Right atrium auricular region (tissue), 2 donors: ENCODE measurements around the gene FKBP9. TPM values are rescaled to one million over a fixed set of nuclear protein-coding genes. Genes with fewer than 3 reads are reported as not detected.
"Not testable (repeated sequence)": the region's sequence is repeated elsewhere in the genome, so short reads cannot be mapped to it uniquely, and the experiment has no call there.

Source experiments
- DNase-seq: peaks from one replicate; pipeline ENCODE4 v3.0.0-alpha.2; 2019; ENCODE audit warnings: low spot score
- H3K27ac ChIP-seq, 2 donors: fragments of 200-600 bp; sonication (generic); 1 replicate in 1 of 2; 2 replicates in 1 of 2; pipeline ENCODE4 v1.5.1; 2016 to 2019
- H3K27me3 ChIP-seq, 2 donors: fragments of 200-600 bp; sonication (generic); one replicate each; pipeline versions ENCODE4 v1.5.1 to v1.6.0; 2017 to 2019
- H3K36me3 ChIP-seq: fragments of 200-600 bp; sonication (generic); one replicate; pipeline ENCODE4 v1.5.1; 2016
- H3K4me1 ChIP-seq, 2 donors: fragments of 200-600 bp; sonication (generic); one replicate each; pipeline versions ENCODE4 v1.5.1 to v1.6.0; 2017 to 2019
- H3K4me3 ChIP-seq, 2 donors: fragments of 200-600 bp; sonication (generic); 1 replicate in 1 of 2; 2 replicates in 1 of 2; pipeline ENCODE4 v1.5.1; 2017 to 2019; ENCODE audit warnings: mild to moderate bottlenecking in 1 of 2, moderate library complexity in 1 of 2
- H3K9me3 ChIP-seq, 2 donors: fragments of 200-600 bp; sonication (generic); one replicate each; pipeline ENCODE4 v1.5.1; 2019
- total RNA-seq, 2 donors: library from RNA; depleted of rRNA; stranded (reverse); fragments of >200 nt; gene quantifications; one replicate each; pipeline ENCODE4 v1.1.0, GENCODE V29; 2016
- TF ChIP-seq, protein P1 (sequence below), 2 donors: fragments of 200-600 bp; sonication (generic); IDR thresholded peaks; one replicate each; pipeline ENCODE4 v1.5.1; 2019; ENCODE audit warnings: antibody characterized with exemption in 2 of 2

Gene FKBP9
- total RNA-seq, 2 donors from 2014 or later = 73.3 to 129 TPM

DNA sequence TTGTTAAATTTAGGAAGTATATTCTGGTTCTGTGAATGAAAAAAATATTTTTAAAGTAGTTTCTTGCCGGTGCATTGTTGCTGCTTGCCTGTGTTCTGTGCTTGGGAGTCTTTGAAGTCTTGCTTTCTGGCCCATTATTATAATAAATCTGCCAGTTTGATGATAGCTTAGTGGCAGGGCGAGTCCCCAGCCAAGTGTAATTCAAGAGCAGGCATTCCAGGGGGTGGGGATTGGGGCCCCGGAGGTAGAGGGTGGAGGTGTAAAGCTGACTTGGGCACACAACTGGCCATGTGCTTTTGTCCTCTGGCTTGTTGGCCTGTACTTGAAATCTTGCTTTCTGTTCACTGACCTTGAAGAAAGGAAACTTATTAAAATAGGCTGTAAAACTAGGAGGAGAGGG is 14.7 kb downstream of the FKBP9 start:
- not testable (repeated sequence) for H3K4me1 ChIP-seq, H3K4me3 ChIP-seq, H3K27me3 ChIP-seq, H3K9me3 ChIP-seq, H3K36me3 ChIP-seq, DNase-seq
- peak overlapping the region in 1 of 2 donors; percentile 56 for H3K27ac ChIP-seq

GRCh38 chr7:32977159-32977558 is 19.9 kb downstream of the FKBP9 start:
- H3K9me3 ChIP-seq, H3K4me3 ChIP-seq, H3K27ac ChIP-seq, H3K4me1 ChIP-seq, H3K27me3 ChIP-seq, H3K36me3 ChIP-seq, DNase-seq: not testable (repeated sequence)

DNA sequence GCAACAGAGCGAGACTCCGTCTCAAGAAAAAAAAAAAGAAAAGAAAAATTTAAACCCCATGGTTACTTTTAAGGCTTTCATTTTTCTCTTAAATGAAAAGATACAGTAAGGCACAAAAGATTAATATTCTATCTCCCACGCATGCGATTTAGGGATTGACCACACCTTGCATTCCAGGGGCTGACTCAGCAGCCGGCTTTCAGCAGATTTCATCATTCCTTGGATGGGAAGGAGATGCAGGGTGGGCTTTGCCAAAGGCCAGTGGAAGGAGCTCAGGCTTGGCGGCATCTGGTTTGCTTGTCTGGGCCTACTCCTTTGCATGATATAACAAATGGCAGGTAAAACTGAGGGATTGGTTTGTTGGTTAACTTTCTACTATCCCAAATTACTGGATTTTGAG is 22.0 kb downstream of the FKBP9 start:
- H3K4me1 ChIP-seq, H3K27me3 ChIP-seq, DNase-seq, H3K4me3 ChIP-seq, H3K9me3 ChIP-seq, H3K27ac ChIP-seq, H3K36me3 ChIP-seq: not testable (repeated sequence)

DNA sequence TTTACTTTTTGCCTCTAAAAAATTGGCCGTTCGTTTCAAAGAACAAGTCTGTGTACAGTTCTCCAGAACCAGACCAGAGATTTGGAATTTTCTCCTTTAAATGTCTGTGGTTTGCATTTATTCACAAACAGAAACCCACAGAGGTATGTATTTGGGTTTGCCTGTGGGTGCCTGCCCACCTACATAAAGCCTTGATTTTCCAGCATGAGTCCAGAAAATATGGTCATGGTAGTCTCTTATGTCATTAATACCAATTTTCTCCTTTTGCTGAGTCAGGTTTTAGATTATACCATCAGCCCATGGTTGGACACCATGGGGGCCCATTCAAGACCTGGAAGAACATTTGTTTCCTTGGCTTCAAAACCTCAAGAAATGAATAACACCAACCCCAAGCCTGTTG is 22.7 kb downstream of the FKBP9 start:
- not testable (repeated sequence) for H3K9me3 ChIP-seq, H3K4me1 ChIP-seq, H3K4me3 ChIP-seq, H3K27me3 ChIP-seq, DNase-seq, H3K27ac ChIP-seq
- H3K36me3 ChIP-seq = peaks cover 10% of the 10 kb centered on the region

GRCh38 chr7:32988148-32988547 is 30.9 kb downstream of the FKBP9 start:
- H3K9me3 ChIP-seq, H3K4me3 ChIP-seq, H3K27ac ChIP-seq, H3K27me3 ChIP-seq, DNase-seq, H3K4me1 ChIP-seq: not testable (repeated sequence)
- H3K36me3 ChIP-seq = peaks cover 27% of the 10 kb centered on the region

GRCh38 chr7:32991068-32991585 is 33.9 kb downstream of the FKBP9 start:
- H3K27me3 ChIP-seq, H3K4me3 ChIP-seq, H3K27ac ChIP-seq, H3K36me3 ChIP-seq, H3K9me3 ChIP-seq, DNase-seq, H3K4me1 ChIP-seq: not testable (repeated sequence)

- H3K4me1 ChIP-seq, H3K9me3 ChIP-seq, DNase-seq, H3K36me3 ChIP-seq, H3K4me3 ChIP-seq, H3K27me3 ChIP-seq, H3K27ac ChIP-seq: not testable (repeated sequence)
Observed at GRCh38 chr7:32991975-32992700, 34.9 kb downstream of the FKBP9 start.

- not testable (repeated sequence) for H3K27ac ChIP-seq, H3K4me1 ChIP-seq, H3K9me3 ChIP-seq, H3K36me3 ChIP-seq, DNase-seq, H3K4me3 ChIP-seq, H3K27me3 ChIP-seq
Observed at GRCh38 chr7:32992750-32993149, 35.5 kb downstream of the FKBP9 start.

DNA sequence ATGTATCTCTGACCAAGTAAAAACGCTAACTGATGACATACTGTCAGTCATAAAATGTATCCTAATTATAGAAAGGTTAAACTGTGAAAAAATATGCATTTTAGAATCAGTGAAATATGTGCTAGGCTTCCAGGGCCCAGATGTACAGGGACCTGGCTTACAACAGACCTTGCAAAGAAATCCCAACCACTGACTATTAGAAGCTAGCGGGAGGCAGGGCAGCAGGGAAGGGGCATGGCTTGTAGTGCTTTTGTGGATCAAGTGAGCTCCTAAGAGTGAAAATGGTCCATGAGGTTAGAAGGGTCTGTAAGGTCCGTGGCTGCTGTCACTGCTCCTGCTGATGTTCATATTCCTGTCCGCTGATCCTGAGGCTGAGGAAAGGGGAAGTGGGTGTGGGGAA is 40.7 kb downstream of the FKBP9 start:
- H3K27me3 ChIP-seq, H3K9me3 ChIP-seq, H3K36me3 ChIP-seq, DNase-seq: not testable (repeated sequence)
- peak overlapping the region; percentile 21 to 73 for H3K27ac ChIP-seq
- peak overlapping the region in 1 of 2 donors; percentile 31 for H3K4me3 ChIP-seq
- H3K4me1 ChIP-seq = peaks cover 0 to 13% of the 10 kb centered on the region in 2 donors

- TF ChIP-seq, protein P1, sequence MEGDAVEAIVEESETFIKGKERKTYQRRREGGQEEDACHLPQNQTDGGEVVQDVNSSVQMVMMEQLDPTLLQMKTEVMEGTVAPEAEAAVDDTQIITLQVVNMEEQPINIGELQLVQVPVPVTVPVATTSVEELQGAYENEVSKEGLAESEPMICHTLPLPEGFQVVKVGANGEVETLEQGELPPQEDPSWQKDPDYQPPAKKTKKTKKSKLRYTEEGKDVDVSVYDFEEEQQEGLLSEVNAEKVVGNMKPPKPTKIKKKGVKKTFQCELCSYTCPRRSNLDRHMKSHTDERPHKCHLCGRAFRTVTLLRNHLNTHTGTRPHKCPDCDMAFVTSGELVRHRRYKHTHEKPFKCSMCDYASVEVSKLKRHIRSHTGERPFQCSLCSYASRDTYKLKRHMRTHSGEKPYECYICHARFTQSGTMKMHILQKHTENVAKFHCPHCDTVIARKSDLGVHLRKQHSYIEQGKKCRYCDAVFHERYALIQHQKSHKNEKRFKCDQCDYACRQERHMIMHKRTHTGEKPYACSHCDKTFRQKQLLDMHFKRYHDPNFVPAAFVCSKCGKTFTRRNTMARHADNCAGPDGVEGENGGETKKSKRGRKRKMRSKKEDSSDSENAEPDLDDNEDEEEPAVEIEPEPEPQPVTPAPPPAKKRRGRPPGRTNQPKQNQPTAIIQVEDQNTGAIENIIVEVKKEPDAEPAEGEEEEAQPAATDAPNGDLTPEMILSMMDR (IDR thresholded peaks at IDR 0.05) = peak in 1 of 2 donors; percentile 12
- H3K27ac ChIP-seq = peak overlapping the region; percentile 73 to 75
- H3K27me3 ChIP-seq, H3K36me3 ChIP-seq, H3K9me3 ChIP-seq: not testable (repeated sequence)
- peak overlapping the region in 1 of 2 donors; percentile 31 for H3K4me3 ChIP-seq
- peaks cover 0 to 13% of the 10 kb centered on the region in 2 donors for H3K4me1 ChIP-seq
- peak; percentile 72 for DNase-seq
Observed at GRCh38 chr7:32998361-32999171, 41.3 kb downstream of the FKBP9 start.

DNA sequence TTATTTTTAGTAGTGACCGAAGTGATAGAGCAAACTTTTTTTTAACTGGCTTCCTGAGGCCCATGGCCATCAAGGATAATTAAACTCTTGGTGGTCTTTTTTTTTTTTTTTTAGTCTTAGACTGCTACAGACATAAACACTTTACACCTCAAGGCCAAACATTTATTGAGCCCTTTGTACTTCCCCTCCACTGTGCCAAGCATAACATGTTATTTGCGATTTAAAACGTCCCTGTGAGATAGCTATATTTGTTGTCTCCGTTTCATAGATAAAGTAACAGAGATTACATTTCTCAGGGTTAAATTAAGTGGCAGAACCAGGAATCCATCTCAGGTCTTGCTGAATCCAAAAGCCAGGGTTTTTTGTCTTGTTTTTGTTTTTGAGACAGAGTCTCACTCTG is 42.1 kb downstream of the FKBP9 start:
- H3K4me3 ChIP-seq, H3K36me3 ChIP-seq, H3K27me3 ChIP-seq, H3K9me3 ChIP-seq, DNase-seq: not testable (repeated sequence)
- H3K4me1 ChIP-seq = peaks cover 0 to 13% of the 10 kb centered on the region in 2 donors
- H3K27ac ChIP-seq = peak overlapping the region; percentile 73 to 75

DNA sequence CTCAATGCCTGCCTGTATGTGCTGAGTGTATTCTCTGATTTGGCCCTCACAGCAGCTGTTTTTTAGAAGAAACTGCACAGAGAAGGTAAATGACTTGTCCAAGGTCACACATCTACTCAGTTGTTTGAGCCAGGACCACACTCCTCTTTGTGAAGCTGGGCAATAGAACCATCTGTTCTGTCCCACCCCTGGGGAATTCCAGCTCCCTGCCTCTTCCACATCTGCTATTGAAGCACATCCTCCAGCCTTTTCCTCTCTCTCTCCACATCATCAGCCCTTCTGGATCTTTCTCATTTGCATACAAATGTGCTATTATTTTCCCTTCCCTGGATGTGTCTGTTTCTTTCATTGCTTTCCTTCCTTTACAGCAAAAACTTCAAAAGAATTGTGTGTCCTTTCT is 45.9 kb downstream of the FKBP9 start:
- not testable (repeated sequence) for H3K4me3 ChIP-seq, H3K27me3 ChIP-seq, DNase-seq, H3K27ac ChIP-seq, H3K9me3 ChIP-seq, H3K4me1 ChIP-seq, H3K36me3 ChIP-seq

DNA sequence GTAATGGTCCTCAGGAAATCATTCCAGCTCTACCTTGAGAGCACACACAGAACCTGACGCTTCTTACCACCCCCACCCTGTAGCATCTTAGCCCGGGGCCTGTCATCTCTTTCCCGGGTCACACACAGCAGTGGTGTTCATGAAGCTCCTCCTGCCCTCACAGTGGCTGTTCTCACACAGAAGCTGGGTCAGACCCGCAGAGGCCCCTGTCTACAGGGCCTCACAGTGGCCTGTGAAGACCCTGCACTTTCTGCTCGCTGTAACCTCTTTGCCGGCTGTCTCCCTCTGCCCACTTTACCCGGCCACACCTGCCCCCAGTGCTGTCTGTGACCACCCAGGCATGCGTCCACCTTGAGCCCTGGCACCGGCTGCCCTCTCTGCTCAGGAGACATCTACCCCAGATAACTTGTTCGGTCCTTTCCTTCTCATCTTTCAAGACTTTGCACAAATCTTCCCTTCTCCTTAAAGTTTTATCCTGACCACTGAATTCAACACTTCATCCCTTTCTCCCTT is 46.9 kb downstream of the FKBP9 start:
- H3K4me3 ChIP-seq, H3K27ac ChIP-seq, DNase-seq, H3K36me3 ChIP-seq, H3K4me1 ChIP-seq, H3K27me3 ChIP-seq, H3K9me3 ChIP-seq: not testable (repeated sequence)

DNA sequence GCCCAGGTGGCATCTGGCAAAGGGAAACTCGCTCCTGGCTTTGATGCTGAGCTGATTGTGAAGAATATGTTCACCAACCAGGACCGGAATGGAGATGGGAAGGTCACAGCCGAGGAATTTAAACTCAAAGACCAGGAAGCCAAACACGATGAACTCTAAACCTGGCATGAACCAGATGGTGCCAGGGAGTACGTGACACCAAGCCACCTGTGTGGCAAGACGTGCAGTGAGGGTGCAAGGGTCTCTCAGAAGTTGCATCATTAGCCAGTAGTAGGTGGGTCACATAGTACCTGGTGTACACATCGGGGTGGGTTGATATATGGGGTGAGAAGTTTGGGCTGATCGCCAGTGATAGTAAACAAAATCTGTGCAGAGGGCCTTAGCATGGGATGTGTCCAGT is 48.0 kb downstream of the FKBP9 start:
- DNase-seq, H3K27me3 ChIP-seq: not testable (repeated sequence)

More for the DNA sequence above, 48.0 kb downstream of the FKBP9 start:
- H3K4me1 ChIP-seq, H3K27ac ChIP-seq, H3K36me3 ChIP-seq, H3K9me3 ChIP-seq, H3K4me3 ChIP-seq: not testable (repeated sequence)
